Activated CD8-positive, alpha-beta memory T cell treated with anti-CD3 and anti-CD28 coated beads, Interleukin-2, amount 50 U/mL, for 4 hours (primary cell): ENCODE data around the gene OR5H6.
"Not testable (repeated sequence)": the region's sequence is repeated elsewhere in the genome, so short reads cannot be mapped to it uniquely, and the experiment has no call there.

Experiments
- DNase-seq: peaks from one replicate; pipeline ENCODE4 v3.0.0-alpha.2; 2020

The OR5H6 gene

DNA sequence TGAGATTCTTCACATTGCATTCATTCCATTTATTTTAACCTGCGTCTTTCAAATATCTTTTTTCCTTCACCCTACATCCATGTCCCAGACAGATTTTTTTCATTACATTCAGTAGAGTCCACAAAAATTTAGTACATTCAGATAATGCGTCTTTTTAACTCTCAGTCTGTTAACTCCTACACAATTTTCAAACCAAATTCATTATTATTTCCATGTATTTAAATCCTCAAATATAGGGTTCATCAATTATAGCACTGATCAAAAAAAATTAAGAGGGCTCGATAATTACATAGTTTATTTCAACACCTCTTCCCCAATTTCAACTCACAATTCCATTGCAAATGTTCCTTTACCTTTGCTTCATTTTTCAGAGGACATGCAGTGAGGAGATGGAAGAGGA lies at the start of gene OR5H6:
TSS of gene OR5H6 (plus strand) at position 301 of the 400 bp plus-strand sequence. CDS start at position 390, 89 bp downstream.
- no peak for DNase-seq

DNA sequence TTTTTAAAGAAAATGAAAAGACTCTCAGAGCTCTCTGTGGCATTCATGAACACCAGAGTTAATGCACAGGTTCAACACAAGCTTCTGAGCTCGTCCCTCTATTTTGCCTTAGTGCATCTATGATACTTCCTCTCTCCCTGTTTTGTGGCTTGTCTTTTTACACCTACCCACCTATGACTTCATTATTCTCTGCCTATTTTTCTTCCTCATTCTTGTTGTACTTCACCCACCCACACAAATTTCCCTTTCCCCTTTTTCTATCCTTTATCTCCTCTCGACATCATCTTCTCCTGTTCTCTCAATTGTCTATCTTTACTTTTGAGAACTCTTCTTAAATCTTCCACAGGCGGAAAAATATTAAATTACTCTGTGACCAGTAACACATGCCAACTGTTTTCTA lies 49.0 kb upstream of the OR5H6 start:
- DNase-seq, result no peak

DNA sequence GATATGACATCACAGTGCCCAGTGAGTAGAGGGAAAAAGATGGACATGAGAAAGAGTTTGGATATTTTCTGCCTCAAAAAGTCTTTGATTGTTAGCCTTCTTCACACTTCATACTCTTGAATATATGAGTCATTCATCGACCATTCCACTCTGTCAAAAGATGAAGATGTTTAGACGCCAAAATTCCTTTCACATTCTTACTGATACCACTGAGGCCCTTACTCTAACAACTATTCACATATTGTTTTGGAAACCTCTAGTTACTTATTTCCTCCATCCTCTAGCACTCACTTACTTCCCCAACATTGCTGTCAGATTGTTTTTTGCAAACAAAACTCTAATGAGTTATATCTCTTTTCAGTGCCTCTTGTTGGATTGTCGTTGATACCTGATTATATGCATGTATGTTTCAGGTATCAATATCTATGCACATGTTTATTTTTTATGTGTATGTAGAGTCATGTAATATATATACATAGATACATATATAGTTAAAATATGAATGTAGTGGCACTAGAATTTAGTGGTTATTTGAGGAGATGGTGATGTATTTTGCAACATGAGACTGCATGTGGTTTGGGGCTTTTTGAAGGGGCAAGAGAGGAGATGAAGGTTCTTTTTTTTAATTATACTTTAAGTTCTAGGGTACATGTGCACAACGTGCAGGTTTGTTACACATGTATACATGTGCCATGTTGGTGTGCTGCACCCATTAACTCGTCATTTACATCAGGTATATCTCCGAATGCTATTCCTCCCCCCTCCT lies 40.0 kb upstream of the OR5H6 start:
- no peak for DNase-seq

DNA sequence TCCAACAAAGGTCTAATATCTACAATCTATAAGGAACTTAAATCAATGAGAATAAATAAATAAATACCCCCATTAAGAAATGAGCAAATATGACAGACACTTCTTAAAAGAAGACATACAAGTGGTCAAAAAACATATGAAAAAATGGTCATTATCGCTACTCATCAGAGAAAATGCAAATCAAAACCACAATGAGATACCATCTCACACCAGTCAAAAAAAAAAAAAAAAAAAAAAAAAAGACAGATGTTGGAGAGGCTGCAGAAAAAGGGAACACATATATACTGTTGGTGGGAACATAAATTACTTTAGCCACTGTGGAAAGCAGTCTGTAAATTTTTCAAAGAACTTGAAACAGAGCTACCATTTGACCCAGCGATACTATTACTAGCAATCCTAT lies 31.6 kb upstream of the OR5H6 start:
- DNase-seq, result no peak

DNA sequence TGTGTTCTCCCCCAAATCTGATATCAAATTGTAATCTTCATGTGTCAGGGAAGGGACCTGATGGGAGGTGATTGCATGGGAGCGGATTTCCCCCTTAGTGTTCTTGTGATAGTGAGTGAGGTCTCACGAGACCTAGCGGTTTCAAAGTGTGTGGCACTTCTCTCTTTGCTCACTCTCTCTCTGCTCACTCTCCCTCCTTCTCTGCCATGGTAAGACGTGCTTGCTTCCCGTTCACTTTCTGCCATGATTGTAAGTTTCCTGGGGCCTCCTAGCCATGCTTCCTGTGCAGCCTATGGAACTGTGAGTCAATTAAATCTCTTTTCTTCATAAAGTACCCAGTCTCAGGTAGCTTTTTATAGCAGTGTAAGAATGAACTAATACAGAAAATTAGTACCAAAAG lies 30.6 kb upstream of the OR5H6 start:
- DNase-seq, result no peak

DNA sequence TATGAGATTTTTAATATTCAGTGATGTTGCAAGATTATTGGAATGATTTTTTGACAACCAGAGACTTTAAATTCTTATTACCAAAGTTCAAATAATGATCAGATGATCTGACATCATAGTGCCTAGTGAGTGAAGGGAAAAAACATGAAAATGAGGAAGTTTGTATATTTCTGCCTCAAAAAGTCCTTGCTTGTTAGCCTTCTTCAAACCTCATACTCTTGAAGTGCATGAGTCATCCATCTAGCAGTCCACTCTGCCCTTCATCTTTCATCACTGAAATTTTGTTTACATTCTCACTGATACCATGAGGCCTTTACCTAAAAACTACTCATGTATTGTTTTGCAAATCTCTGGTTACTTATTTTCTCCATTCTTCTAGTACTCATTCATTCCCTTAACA lies 23.9 kb upstream of the OR5H6 start:
- no peak for DNase-seq

DNA sequence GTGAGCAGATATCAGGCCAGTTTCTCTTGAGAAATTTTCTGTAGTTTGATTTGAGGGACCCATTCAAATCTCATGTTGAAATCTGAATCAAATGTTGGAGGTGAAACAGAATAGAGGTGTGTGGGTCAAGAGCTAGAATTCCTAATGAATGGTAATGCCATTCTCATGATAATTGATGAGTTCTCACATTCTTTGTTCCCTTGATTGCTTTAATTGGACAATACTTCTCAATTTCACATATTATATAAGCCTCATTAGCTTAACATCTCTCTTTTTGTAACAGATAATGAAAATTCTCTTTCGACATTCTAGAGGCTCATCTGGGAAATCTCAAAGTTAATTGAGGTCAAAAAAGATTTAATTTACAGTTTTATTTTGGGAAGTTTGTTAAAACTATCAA lies 21.9 kb upstream of the OR5H6 start:
- no peak for DNase-seq

DNA sequence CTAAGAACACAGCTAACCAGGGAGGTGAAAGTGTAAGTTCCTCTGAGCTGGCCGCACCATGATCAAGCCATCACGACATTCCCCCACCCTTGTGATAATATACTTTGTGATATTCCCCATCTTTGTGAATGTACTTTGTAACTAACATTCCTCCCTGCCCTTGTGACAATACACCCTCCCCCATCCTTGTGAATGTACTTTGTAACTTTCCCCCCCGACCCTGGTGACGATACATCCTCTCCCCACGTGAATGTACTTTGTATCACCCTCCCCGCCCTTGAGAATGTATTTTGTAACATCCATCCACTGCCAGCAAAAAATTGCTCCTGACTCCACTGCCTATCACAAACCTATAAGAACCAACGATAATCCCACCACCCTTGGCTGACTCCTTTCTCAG lies 20.2 kb upstream of the OR5H6 start:
- no peak for DNase-seq

DNA sequence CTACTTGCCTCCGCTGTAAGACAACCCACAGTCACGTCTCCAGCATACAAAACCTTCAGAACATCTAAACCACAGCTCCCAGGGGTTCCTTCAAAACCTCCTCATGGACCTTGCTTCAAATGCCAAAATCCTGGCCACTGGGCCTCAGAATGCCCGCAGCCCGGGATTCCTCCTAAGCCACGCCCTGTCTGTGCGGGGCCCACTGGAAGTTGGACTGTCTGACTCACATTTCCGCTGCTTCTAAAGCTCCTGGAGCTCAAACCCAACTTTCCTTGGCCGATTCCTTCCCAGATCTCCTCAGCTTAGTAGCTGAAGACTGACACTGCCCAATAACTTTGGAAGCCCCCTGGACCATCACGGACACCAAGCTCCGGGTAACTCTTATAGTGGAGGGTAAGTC lies 17.9 kb upstream of the OR5H6 start:
- no peak for DNase-seq

DNA sequence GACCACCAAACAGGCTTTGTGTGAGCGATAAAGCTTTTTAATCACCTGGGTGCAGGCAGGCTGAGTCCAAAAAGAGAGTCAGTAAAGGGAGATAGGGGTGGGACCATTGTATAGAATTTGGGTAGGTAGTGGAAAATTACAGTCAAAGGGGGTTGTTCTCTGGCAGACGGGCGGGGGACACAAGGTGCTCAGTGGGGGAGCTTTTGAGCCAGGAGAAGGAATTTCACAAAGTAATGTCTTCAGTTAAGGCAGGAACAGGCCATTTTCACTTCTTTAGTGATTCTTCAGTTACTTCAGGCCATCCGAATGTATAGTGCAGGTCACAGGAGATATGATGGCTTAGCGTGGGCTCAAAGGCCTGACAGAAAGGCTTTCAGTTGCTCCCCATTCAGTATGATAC lies 8.0 kb upstream of the OR5H6 start:
- not testable (repeated sequence) for DNase-seq

DNA sequence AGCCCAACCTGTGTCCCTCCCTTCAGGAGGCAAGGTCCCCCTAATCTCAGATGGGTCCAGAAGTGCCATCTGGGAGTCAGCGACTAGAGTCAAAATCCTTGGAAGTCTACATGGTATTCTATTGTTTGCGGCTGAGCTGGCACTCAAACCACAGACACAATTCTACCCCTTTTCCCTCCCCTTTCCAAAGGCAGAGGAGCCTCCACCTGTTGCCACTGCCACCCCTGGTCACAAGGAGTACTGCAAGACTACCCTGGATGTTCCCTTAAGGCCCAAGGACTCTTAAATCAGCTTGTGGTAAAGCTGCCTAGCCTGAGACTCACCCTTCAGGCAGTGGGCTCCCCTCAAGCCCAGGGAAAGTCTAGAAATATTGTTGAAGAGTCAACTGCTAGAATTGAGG lies 4.3 kb upstream of the OR5H6 start:
- no peak for DNase-seq

DNA sequence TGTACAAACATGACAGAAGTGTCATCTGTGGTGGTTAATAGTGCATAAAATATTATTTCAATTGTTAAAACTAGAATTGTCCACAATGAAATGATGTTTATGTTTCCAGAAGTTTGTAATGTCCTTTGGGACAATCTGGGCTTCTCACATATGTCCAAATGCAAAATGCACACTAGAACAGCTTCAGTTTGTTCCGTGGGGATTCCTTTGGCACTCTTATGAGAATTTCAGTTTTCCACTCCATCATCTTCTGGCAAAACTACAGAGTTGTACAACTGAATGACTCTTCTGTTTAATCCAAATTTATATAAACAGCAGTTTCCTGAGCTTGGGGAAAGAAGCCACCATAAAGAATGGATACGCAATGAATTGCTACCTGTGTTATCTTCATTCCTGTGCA lies 2.0 kb upstream of the OR5H6 start:
- no peak for DNase-seq

DNA sequence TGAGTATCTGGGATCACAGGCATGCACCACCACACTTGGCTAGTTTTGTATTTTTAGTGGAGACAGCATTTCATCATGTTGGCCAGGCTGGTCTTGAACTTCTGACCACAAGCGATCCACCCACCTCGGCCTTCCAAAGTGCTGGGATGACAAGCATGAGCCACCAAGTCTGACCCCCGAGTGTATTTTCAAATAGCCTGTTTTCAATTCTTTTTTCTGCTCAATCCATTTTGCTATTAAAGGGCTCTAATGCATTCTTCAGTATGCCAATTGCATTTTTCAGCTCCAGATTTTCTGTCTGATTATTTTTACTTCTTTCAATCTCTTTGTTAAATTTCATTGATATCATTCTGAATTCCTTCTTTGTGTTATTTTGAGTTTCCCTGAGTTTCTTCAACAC lies 5.8 kb downstream of the OR5H6 start:
- DNase-seq, result no peak

DNA sequence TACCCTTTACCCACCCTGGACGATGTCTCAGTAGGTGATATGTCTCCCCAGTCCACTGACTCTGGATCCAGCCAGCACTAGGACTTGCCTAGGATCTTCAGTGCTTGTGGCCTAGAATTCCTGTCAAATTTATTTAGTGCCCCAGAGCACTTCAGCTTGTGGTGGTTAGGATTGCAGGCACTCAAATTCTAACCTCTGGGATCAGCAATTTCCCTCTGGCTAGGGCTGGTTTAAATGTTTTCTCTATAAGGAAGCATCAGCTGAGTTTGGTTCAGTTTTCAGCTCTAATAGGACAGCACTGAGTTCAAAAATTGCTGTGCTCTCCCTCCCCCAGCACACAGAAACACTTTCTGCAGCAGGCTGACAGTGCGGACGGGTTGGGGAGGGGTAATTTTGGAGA lies 8.1 kb downstream of the OR5H6 start:
- no peak for DNase-seq

DNA sequence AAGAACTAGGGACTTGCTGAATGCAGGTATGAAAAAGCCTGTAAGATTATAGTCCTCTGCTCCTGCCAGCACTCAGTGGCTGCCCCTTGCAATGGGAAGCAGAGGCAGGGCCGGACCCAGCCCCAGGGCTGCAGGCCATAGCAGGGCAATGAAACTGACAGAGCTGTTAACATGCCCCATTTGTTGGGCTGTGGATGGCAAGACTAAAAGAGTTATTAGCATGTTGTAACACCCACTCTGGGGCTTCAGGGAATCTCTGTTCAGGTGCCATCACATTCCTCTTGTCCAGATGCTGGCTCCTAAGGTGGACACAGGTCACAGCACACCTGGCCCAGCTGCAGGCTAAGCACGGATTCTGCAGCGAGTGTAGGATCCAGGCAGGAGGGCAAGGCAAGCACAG lies 10.9 kb downstream of the OR5H6 start:
- no peak for DNase-seq

DNA sequence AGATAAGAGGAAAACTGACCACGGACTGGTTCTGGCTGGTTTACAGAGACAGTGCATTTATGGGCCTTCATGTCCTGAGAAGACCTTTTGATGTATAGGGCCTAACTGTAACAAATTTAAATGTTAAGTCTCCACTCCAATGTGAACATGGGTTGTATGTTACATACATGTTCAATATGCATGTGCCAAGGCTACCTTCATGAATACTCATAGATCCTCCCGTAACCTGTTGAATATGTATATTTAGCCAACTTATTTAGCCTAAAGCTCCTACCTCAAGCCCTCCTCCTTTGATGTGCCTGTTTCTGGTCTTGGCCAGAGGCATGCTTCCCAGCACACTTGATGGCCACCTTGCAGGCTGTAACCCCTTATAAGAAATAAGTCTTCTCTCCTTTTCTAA lies 18.2 kb downstream of the OR5H6 start, which contains the start of gene OR5H2:
TSS of gene OR5H2 (plus strand) at position 301 of the 400 bp plus-strand sequence. CDS start 398 bp downstream, outside the sequence.
- DNase-seq, result no peak

DNA sequence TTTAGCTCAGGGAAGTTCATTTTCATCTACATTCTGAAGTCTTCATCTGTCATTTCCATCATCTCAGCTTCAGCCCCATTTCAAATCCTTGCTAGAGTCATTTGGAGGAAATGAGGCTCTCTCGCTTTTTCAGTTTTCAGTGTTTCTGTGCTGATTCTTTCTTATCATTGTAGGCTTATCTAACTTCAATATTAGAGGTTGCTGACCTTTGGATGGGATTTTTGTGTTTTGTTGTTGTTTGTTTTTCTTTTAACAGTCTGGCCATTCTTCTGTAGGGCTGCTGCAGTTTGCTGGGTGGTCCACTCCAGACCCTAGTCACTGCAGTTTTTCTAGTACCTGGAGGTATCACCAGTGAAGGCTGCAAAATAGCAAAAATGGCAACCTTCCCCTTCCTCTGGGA lies 26.9 kb downstream of the OR5H6 start:
- no peak for DNase-seq

DNA sequence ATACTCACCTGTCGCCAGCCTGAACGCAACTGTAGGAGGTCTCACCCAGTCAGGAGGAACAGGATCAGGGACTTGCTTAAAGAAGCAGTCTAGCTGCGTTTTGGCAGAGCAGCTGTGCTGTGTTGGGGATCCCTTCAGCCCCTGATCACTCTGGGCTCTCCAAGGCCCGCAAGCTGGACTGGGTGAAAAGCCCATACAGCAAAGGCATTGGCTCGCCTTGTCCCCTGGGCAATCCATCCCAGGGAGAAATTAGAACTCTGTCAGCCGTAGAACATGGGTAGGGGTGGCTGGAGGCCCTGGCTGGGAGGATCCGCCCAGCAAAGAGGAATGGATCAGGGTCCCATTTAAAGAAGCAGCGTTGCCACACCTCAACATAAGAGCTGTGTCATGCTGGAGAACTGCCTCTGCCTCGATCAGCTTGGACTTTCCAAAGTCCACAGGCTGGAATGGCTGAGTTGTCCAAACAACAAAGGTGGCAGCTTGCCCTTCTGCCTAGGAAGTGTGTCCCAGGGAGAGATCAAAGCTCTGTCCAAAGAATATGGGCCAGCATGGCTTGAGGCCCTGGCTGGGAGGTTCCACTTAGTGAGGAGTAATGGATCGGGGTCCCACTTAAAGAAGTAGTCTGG lies 27.4 kb downstream of the OR5H6 start:
- DNase-seq, result no peak
